Tibial nerve (tissue), 4 donors: ENCODE measurements around the gene DTX3. TPM values are rescaled to one million over a fixed set of nuclear protein-coding genes. Genes with fewer than 3 reads are reported as not detected.
"Not testable (repeated sequence)": the region's sequence is repeated elsewhere in the genome, so short reads cannot be mapped to it uniquely, and the experiment has no call there.

Experiments
- DNase-seq, 2 donors: peaks; one replicate each; pipeline ENCODE4 v3.0.0-alpha.2; 2019; ENCODE audit warnings: low spot score in 2 of 2
- H3K27ac ChIP-seq, 4 donors: fragments of 200-600 bp; sonication (generic) in 3 of 4; one replicate each; pipeline ENCODE4 v1.5.1; 2017 to 2019; ENCODE audit warnings: mild to moderate bottlenecking in 1 of 4
- H3K27me3 ChIP-seq, 2 donors: fragments of 200-600 bp; sonication (generic) in 1 of 2; one replicate each; pipeline versions ENCODE4 v1.5.1 to v1.6.0; 2017 to 2019
- H3K36me3 ChIP-seq, 3 donors: fragments of 200-600 bp; sonication (generic); one replicate each; pipeline ENCODE4 v1.5.1; 2018 to 2019
- H3K4me1 ChIP-seq, 4 donors: fragments of 200-600 bp; sonication (generic) in 3 of 4; one replicate each; pipeline ENCODE4 v1.5.1; 2017 to 2019
- H3K4me3 ChIP-seq, 4 donors: fragments of 200-600 bp; sonication (generic) in 3 of 4; one replicate each; pipeline ENCODE4 v1.5.1; 2017 to 2019; ENCODE audit warnings: mild to moderate bottlenecking in 1 of 4, moderate library complexity in 1 of 4
- H3K9me3 ChIP-seq, 4 donors: fragments of 200-600 bp; sonication (generic) in 3 of 4; one replicate each; pipeline ENCODE4 v1.5.1; 2017 to 2019
- EP300 ChIP-seq, 2 donors: sonication (generic); formaldehyde crosslinking; IDR thresholded peaks; one replicate each; pipeline ENCODE4 v1.6.1; 2017; ENCODE audit warnings: antibody characterized with exemption in 2 of 2, mild to moderate bottlenecking in 1 of 2
- POLR2A ChIP-seq, 2 donors: fragments of 450-650 bp; IDR thresholded peaks; one replicate each; pipeline ENCODE4 v1.6.1; 2017; ENCODE audit warnings: antibody characterized with exemption in 2 of 2, mild to moderate bottlenecking in 2 of 2, moderate library complexity in 2 of 2
- WGBS, 2 donors: methylation state at CpG; one replicate each; pipeline ENCODE4 v1.1.5; 2018; 5-methylcytosine and 5-hydroxymethylcytosine counted together
- total RNA-seq, 4 donors: library from RNA; depleted of rRNA; stranded (reverse); fragments of >200 nt; gene quantifications; one replicate each; pipeline ENCODE4 v1.1.0, GENCODE V29; 2016

DTX3 gene
- total RNA-seq, 4 donors from 2014 or later, result 19.0 to 33.1 (median 28.1) TPM

DNA sequence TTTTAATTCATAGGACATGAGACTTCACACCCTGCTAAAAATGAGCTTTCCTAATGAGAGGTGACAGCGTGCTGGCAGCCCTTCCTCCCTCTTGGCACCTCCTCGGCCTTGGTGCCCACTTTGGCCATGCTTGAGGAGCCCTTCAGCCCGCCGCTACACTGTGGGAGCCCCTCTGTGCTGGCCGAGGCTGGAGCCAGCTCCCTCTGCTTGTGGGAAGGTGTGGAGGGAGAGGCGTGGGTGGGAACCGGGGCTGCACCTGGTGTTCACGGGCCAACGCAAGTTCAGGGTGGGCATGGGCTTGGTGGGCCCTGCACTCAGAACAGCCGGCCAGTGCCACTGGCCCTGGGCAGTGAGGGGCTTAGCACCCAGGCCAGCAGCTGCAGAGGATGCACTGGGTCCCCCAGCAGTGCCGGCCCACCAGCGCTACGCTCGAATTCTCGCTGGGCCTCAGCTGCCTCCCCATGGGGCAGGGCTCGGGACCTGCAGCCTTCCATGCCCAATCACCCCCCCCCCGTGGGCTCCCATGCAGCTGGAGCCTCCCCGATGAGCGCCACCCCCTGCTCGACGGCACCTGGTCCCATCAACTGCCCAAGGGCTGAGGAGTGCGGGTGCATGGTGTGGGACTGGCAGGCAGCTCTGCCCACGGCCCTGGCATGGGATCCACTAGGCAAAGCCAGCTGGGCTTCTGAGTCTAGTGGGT is 51.1 kb downstream of the DTX3 start:
- WGBS, 2 donors, result 76 to 89% methylated on average over 6 to 8 of the region's 23 CpGs
- no peak overlapping the region for H3K4me3 ChIP-seq
- H3K27ac ChIP-seq, result no peak overlapping the region
- no peak for TF ChIP-seq EP300 (IDR thresholded peaks at IDR 0.05)
- TF ChIP-seq POLR2A (IDR thresholded peaks at IDR 0.05), result no peak
- no peaks in the 10 kb centered on the region for H3K27me3 ChIP-seq
- no peak for DNase-seq
- no peaks in the 10 kb centered on the region for H3K9me3 ChIP-seq
- H3K36me3 ChIP-seq, result no peaks in the 10 kb centered on the region
- H3K4me1 ChIP-seq, result peaks cover 0 to 11% (median 0%) of the 10 kb centered on the region in 4 donors

DNA sequence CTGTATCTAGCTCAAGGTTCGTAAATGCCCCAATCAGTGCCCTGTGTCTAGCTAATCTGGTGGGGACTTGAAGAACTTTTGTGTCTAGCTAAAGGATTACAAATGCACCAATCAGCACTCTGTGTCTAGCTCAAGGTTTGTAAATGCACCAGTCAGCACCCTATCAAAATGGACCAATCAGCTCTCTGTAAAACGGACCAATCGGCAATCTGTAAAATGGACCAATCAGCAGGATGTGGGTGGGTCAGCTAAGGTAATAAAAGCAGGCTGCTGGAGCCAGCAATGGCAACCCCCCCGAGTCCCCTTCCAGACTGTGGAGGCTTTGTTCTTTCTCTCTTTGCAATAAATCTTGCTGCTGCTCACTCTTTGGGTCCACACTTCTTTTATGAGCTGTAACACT is 51.8 kb downstream of the DTX3 start:
- 71 to 80% methylated on average over 4 of the region's 4 CpGs for WGBS, 2 donors

DNA sequence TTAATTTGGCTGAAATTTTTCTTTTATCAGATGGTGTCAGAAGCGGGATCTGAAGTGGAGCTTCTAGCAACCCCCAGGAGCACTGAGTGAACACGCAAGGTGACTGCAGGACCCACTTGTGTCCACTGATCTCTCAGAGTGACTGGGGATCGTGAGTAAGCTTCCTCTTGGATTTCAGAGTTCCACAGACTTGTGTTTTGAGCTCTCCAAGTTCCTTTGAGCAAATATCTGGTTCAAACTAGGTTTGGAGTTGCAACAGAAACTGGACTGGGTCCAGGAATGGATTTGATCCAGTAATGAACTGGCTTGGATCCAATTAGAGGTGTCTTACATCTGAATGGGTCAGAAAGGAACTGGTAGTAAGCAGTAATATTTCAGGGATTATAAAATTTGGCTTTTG is 53.1 kb downstream of the DTX3 start:
- WGBS, 2 donors, result 59 to 70% methylated on average over 3 of the region's 3 CpGs
- no peaks in the 10 kb centered on the region for H3K9me3 ChIP-seq
- no peak overlapping the region for H3K4me3 ChIP-seq
- H3K27me3 ChIP-seq, result no peaks in the 10 kb centered on the region
- peaks cover 0 to 11% (median 0%) of the 10 kb centered on the region in 4 donors for H3K4me1 ChIP-seq
- H3K36me3 ChIP-seq, result no peaks in the 10 kb centered on the region
- peak in 1 of 2 donors; percentile 68 for DNase-seq
- peak overlapping the region in 1 of 4 donors; percentile 7 for H3K27ac ChIP-seq
- TF ChIP-seq EP300 (IDR thresholded peaks at IDR 0.05) (peak in 1 of 2 donors; percentile 26), POLR2A (IDR thresholded peaks at IDR 0.05) (no peak)

More for the DNA sequence above, 51.8 kb downstream of the DTX3 start:
- H3K4me3 ChIP-seq, H3K9me3 ChIP-seq, DNase-seq, H3K27me3 ChIP-seq, H3K27ac ChIP-seq, H3K36me3 ChIP-seq: not testable (repeated sequence)
- H3K4me1 ChIP-seq, result peaks cover 0 to 11% (median 0%) of the 10 kb centered on the region in 4 donors

DNA sequence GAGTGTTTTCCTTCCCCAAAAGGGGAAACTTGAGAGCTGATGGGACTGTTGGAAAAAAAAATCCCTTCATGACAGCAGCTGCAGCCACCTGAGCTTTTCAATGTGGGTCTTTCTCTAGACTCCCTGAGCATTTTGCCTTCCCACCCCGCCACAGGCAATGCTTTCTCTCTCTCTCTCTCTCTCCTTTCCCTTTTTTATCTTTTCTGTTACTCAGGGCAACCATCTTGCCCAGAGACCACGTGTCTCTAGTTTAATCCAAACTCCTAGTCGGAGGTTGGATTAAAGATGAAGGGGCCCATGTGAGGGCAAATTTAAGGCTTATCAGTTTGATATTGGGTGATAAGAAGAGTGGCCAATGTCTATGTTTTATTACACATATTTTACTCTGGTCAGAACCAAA is 54.3 kb downstream of the DTX3 start:
- DNase-seq, result no peak
- H3K4me1 ChIP-seq, result peaks cover 0 to 11% (median 0%) of the 10 kb centered on the region in 4 donors
- no peaks in the 10 kb centered on the region for H3K9me3 ChIP-seq
- 55 to 65% methylated on average over 3 of the region's 3 CpGs for WGBS, 2 donors
- no peaks in the 10 kb centered on the region for H3K36me3 ChIP-seq
- H3K27ac ChIP-seq, result no peak overlapping the region
- no peak overlapping the region for H3K4me3 ChIP-seq
- no peaks in the 10 kb centered on the region for H3K27me3 ChIP-seq
- no peak for TF ChIP-seq POLR2A (IDR thresholded peaks at IDR 0.05)

Other genes starting within 250 kb of the DTX3 start
- gene R3HDM2, start 173.8 kb upstream of the DTX3 start, total RNA-seq, result 10 to 100 TPM; 31.0 to 51.9 (median 41.6) TPM
- gene INHBC, start 170.0 kb upstream of the DTX3 start, total RNA-seq, result not detected
- gene INHBE, start 149.5 kb upstream of the DTX3 start, total RNA-seq, result not detected
- gene GLI1, start 145.0 kb upstream of the DTX3 start, total RNA-seq, result 10 to 100 TPM; 16.2 to 61.0 (median 38.7) TPM
- gene ARHGAP9, start 125.0 kb upstream of the DTX3 start, total RNA-seq, result 10 to 100 TPM in 2 of 4 donors, 1 to 10 TPM in 2; 5.2 to 40.5 (median 11.6) TPM
- 100 to 1,000 TPM in 1 of 4 donors, 10 to 100 TPM in 3; 53.5 to 101 (median 74.2) TPM for gene MARS1, start 116.8 kb upstream of the DTX3 start, total RNA-seq
- 10 to 100 TPM; 35.2 to 49.2 (median 42.1) TPM for gene DDIT3, start 84.3 kb upstream of the DTX3 start, total RNA-seq
- gene MBD6, start 82.0 kb upstream of the DTX3 start, total RNA-seq, result 10 to 100 TPM; 23.0 to 49.2 (median 40.9) TPM
- 100 to 1,000 TPM in 3 of 4 donors, 10 to 100 TPM in 1; 92.9 to 138 (median 130) TPM for gene DCTN2, start 57.6 kb upstream of the DTX3 start, total RNA-seq
- gene KIF5A, start 54.8 kb upstream of the DTX3 start, total RNA-seq, result 1 to 10 TPM; 1.9 to 4.8 (median 2.9) TPM
- 10 to 100 TPM; 29.5 to 67.7 (median 35.9) TPM for gene PIP4K2C, start 13.6 kb upstream of the DTX3 start, total RNA-seq
- 10 to 100 TPM; 31.2 to 91.2 (median 48.8) TPM for gene ARHGEF25, start 6.6 kb downstream of the DTX3 start, total RNA-seq
- gene B4GALNT1, start 28.4 kb downstream of the DTX3 start, total RNA-seq, result 10 to 100 TPM; 14.5 to 43.8 (median 16.8) TPM
- 100 to 1,000 TPM; 185 to 288 (median 224) TPM for gene OS9, start 89.3 kb downstream of the DTX3 start, total RNA-seq
- 1 to 10 TPM; 1.1 to 5.7 (median 2.5) TPM for gene AGAP2, start 133.9 kb downstream of the DTX3 start, total RNA-seq
- 100 to 1,000 TPM in 1 of 4 donors, 10 to 100 TPM in 3; 47.1 to 115 (median 80.1) TPM for gene TSPAN31, start 140.2 kb downstream of the DTX3 start, total RNA-seq
- 100 to 1,000 TPM in 2 of 4 donors, 10 to 100 TPM in 2; 79.1 to 156 (median 99.0) TPM for gene CDK4, start 147.5 kb downstream of the DTX3 start, total RNA-seq
- gene MARCHF9, start 150.3 kb downstream of the DTX3 start, total RNA-seq, result 10 to 100 TPM in 2 of 4 donors, 1 to 10 TPM in 2; 4.2 to 19.8 (median 10.4) TPM
- 1 to 10 TPM in 1 of 4 donors, not detected in 3; 3.0 TPM for gene CYP27B1, start 162.3 kb downstream of the DTX3 start, total RNA-seq
- gene METTL1, start 167.3 kb downstream of the DTX3 start, total RNA-seq, result 10 to 100 TPM in 2 of 4 donors, 1 to 10 TPM in 2; 6.5 to 17.7 (median 10.1) TPM
- gene EEF1AKMT3, start 167.8 kb downstream of the DTX3 start, total RNA-seq, result 10 to 100 TPM in 2 of 4 donors, 1 to 10 TPM in 2; 8.0 to 16.3 (median 9.6) TPM
- 10 to 100 TPM; 13.5 to 23.2 (median 22.4) TPM for gene TSFM, start 178.0 kb downstream of the DTX3 start, total RNA-seq
- gene AVIL, start 213.9 kb downstream of the DTX3 start, total RNA-seq, result 1 to 10 TPM; 2.3 to 4.2 (median 3.3) TPM
- 100 to 1,000 TPM; 117 to 141 (median 123) TPM for gene CTDSP2, start 241.9 kb downstream of the DTX3 start, total RNA-seq